Right lobe of liver (tissue), 4 donors: ENCODE results near the gene CDR2.

ENCODE experiments used
- CTCF ChIP-seq, 4 donors: fragments of 200-600 bp in 3 of 4; fragments of 450-650 bp in 1 of 4; IDR thresholded peaks; one replicate each; pipeline versions ENCODE4 v1.5.1 to v1.8.0; 2016 to 2022; ENCODE audit warnings: antibody characterized with exemption in 4 of 4, mild to moderate bottlenecking in 2 of 4
- POLR2A ChIP-seq: fragments of 450-650 bp; IDR thresholded peaks from one replicate; pipeline ENCODE4 v1.6.1; 2017; ENCODE audit warnings: antibody characterized with exemption, mild to moderate bottlenecking
- donor health status: DM: no; HTN: no; CAD: no.
- donor health status: DM: no; HTN: no; CAD: no.
- donor health status: DM: no; HTN: yes; CAD: no.

DNA sequence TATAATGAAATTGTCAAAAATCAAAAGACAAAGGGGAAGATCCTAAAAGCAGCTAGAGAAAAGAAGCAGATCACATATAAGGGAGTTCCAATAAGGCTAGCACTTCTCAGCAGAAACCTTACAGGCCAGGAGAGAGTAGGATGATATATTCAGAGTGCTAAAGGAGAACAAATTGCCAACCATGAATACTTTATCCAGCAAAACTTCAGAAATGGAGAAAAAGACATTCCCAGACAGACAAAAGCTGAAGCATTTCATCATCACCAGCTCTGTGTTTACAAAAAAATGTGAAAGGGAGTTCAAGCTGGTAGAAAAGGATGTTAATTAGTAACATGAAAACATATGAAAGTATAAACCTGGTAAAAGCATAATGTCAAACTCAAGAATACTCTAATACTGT, 37.4 kb downstream of the CDR2 start:
- TF ChIP-seq CTCF (IDR thresholded peaks at IDR 0.05), result no peak
- TF ChIP-seq POLR2A, result no peak
